ENCODE measurements around the gene ZNF736.
"Not testable (repeated sequence)": the region's sequence is repeated elsewhere in the genome, so short reads cannot be mapped to it uniquely, and the experiment has no call there.

Gene ZNF736

DNA sequence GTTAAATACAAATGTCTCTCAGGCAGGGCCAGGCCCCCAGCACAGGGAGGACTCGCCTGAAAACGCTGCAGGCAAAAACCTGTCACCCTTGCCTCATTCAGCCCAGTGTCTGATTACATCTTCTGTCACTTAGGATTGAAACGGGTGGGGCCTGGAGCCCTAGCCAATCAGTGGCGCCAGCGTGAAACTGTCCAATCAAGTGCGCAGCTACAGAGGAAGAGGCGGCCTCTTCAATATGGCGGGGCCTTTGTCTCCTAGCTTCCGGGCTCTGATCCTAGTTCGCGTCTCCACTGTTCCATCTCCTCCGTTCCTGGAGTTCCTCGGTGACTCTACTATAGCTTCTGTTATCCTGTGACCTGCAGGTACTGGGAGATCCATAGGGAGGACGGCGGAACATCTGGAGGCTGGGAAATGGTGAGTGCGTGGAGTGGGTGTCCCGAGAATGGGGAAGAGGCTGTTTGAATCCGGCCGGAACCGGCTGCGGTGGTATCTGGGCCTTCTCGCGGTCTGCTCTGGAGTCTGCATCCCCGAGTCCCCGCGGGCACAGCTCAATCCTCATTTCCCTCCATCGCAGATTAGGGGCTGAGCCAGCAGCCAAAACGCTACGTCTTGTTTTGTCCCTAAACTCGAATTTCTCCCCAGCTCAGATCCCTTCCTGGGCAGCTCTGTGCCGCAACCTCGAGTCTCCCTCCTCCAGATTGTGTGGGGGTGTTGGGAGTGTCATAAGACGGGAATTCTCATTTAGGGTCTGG is at the start of gene ZNF736:
ZNF736 (plus strand) TSS at position 222 of the 752 bp plus-strand sequence; CDS start at position 412, 190 bp downstream.
- Histone ChIP-seq H3K4me3 (ENCODE audit: low read depth, low read length) (peak within 1 kb of the TSS; percentile 59; the same call in 1 of the 2 replicates), H3K9ac (ENCODE audit: low read length) (no peak within 1 kb of the TSS), H3K9me3 (ENCODE audit: control insufficient read depth, insufficient read depth, low read depth, low read length) (peaks cover 63% of the 10 kb centered on the region), H3K4me1 (ENCODE audit: control insufficient read depth, insufficient read depth, low read length) (no peaks in the 10 kb centered on the region), H3K27me3 (ENCODE audit: control insufficient read depth, insufficient read depth, low read length) (no peaks in the 10 kb centered on the region), H3K27ac (ENCODE audit: low read depth, low read length) (no peak within 1 kb of the TSS), H3K36me3 (ENCODE audit: control insufficient read depth, insufficient read depth, low read length) (no peaks in the 10 kb centered on the region)

DNA sequence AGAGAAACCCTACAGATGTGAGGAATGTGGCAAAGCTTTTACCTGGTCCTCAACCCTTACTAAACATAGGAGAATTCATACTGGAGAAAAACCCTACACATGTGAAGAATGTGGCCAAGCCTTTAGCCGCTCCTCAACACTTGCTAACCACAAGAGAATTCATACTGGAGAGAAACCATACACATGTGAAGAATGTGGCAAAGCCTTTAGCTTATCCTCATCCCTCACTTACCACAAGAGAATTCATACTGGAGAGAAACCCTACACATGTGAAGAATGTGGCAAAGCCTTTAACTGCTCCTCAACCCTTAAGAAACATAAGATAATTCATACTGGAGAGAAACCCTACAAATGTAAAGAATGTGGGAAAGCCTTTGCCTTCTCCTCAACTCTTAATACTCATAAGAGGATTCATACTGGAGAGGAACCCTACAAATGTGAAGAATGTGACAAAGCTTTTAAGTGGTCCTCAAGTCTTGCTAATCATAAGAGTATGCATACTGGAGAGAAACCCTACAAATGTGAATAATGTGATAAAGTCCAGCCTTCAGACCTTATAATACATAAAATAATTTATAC is 47.3 kb upstream of the ZNF736 start:
- Histone ChIP-seq H3K4me1 (ENCODE audit: control insufficient read depth, insufficient read depth, low read length) (no peaks in the 10 kb centered on the region), H3K27me3 (ENCODE audit: control insufficient read depth, insufficient read depth, low read length) (no peaks in the 10 kb centered on the region), H3K27ac (ENCODE audit: low read depth, low read length) (no peak overlapping the region), H3K4me3 (ENCODE audit: low read depth, low read length) (no peak overlapping the region), H3K9me3 (ENCODE audit: control insufficient read depth, insufficient read depth, low read depth, low read length) (peaks cover 56% of the 10 kb centered on the region), H3K9ac (ENCODE audit: low read length) (no peak overlapping the region), H3K36me3 (ENCODE audit: control insufficient read depth, insufficient read depth, low read length) (no peaks in the 10 kb centered on the region)

DNA sequence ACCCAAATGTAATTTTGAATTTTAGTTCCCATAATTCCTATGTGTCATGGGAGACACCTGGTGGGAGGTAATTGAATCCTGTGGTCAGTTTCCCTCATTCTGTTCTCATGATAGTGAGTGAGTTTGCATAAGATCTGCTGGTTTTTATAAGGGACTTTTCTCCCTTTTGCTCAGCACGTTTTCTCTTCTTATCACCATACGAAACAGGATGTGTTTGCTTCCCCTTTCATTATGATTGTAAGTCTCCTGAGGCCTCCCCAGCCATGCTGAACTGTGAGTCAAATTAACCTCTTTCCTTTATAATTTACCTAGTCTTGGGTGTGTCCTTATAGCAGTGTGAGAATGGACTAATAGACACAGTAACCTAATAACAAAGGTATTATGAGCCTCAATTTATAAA is 36.1 kb upstream of the ZNF736 start:
- Histone ChIP-seq H3K4me1 (ENCODE audit: control insufficient read depth, insufficient read depth, low read length) (no peaks in the 10 kb centered on the region), H3K27ac (ENCODE audit: low read depth, low read length) (no peak overlapping the region), H3K9me3 (ENCODE audit: control insufficient read depth, insufficient read depth, low read depth, low read length) (peaks cover 60% of the 10 kb centered on the region)

DNA sequence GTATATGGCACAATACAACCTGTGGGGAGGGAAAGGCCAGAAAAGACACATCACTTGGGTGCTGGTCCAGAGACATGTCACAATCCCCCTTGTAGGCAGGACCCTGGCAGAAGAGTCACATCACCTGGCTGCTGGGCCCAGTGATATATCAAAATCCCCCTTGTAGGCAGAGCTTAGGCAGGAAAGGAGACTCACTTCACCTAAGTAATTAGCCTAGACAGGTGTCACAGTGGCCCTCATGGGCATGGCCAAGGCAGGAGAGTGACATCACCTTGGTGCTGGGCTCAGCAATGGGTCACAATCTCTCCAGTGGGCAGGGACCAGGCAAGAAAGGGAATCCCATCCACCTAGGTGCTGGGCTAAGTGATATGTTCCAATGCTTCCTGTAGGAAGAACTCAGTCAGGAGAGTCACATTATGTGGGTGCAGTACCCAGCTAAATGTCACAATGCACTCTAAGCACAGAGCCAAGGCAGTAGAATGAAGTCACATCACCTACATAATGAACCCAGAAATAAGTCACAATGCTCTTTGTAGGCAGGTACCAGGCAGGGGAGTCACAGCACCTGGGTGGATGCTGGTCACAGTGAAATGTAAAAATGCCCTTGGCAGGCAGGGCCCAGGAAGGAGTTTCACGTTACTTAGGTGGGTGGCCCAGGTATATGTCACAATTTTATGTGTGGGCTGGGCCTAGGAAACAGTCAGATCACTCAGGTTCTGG is 18.9 kb upstream of the ZNF736 start:
- Histone ChIP-seq H3K4me1 (ENCODE audit: control insufficient read depth, insufficient read depth, low read length) (no peaks in the 10 kb centered on the region), H3K9me3 (ENCODE audit: control insufficient read depth, insufficient read depth, low read depth, low read length) (peaks cover 94% of the 10 kb centered on the region), H3K4me3 (ENCODE audit: low read depth, low read length) (no peak overlapping the region), H3K9ac (ENCODE audit: low read length) (no peak overlapping the region), H3K27me3 (ENCODE audit: control insufficient read depth, insufficient read depth, low read length) (no peaks in the 10 kb centered on the region), H3K27ac (ENCODE audit: low read depth, low read length) (no peak overlapping the region), H3K36me3 (ENCODE audit: control insufficient read depth, insufficient read depth, low read length) (no peaks in the 10 kb centered on the region)

More for the DNA sequence above, 36.1 kb upstream of the ZNF736 start:
- Histone ChIP-seq H3K36me3 (ENCODE audit: control insufficient read depth, insufficient read depth, low read length) (no peaks in the 10 kb centered on the region), H3K27me3 (ENCODE audit: control insufficient read depth, insufficient read depth, low read length) (no peaks in the 10 kb centered on the region), H3K4me3 (ENCODE audit: low read depth, low read length) (no peak overlapping the region), H3K9ac (ENCODE audit: low read length) (no peak overlapping the region)

DNA sequence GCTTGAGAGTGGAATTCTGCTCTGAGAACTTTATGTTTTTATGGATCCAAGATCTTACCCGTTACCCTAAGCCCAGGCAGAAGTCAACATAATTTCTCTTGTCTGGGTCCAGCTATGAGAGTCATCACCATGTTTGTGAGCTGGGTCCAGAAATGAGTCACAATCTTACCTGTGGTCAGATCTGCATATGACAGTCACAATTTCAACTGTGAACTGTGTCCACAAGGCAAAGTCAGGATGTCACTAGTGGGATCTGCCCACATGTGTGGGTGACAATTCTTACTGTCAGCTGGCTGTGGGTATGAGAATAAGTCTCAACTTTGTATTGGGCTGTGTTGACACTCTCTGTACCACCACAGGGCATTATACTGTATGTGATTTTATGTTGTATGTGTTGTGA is 16.3 kb upstream of the ZNF736 start:
- not testable (repeated sequence) for H3K9ac ChIP-seq (ENCODE audit: low read length); H3K27ac ChIP-seq (ENCODE audit: low read depth, low read length)
- peaks cover 93% of the 10 kb centered on the region for H3K9me3 ChIP-seq (ENCODE audit: control insufficient read depth, insufficient read depth, low read depth, low read length)

DNA sequence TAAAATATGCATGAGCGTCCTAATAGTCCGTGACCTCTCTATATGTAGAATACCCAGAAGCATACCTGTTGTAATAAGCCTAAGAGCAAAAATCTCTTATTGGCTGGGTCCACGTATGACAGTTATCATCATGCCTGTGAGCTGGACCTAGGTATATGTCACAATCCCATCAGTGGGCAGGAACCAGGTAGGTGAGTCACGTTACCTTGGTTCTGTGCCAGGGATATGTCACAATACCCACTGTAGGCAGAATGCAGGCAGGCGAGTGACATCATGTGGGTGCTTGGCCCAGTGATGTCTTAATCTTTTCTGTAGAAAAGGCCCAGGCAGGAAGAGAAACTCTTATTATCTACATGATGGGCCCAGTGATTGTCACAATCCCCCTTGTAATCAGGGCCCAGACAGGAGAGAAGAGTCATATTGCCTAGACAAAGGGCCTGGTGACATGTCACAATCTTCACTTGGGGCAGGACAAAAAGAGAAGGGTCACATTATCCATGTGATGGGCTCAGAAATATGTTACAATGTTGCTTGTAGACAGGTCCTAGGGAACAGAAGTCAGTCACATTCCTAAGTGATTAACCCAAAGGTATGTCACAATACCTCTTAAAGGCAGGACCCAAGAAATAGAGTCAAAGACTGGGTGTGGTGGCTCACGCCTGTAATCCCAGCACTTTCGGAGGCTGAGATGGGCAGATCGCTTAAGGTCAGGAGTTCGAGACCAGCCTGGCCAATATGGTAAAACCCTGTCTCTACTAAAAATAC is 12.9 kb upstream of the ZNF736 start:
- no peak overlapping the region for H3K9ac ChIP-seq (ENCODE audit: low read length)

More for the DNA sequence above, 16.3 kb upstream of the ZNF736 start:
- not testable (repeated sequence) for H3K27me3 ChIP-seq (ENCODE audit: control insufficient read depth, insufficient read depth, low read length); H3K4me3 ChIP-seq (ENCODE audit: low read depth, low read length); H3K36me3 ChIP-seq (ENCODE audit: control insufficient read depth, insufficient read depth, low read length); H3K4me1 ChIP-seq (ENCODE audit: control insufficient read depth, insufficient read depth, low read length)

DNA sequence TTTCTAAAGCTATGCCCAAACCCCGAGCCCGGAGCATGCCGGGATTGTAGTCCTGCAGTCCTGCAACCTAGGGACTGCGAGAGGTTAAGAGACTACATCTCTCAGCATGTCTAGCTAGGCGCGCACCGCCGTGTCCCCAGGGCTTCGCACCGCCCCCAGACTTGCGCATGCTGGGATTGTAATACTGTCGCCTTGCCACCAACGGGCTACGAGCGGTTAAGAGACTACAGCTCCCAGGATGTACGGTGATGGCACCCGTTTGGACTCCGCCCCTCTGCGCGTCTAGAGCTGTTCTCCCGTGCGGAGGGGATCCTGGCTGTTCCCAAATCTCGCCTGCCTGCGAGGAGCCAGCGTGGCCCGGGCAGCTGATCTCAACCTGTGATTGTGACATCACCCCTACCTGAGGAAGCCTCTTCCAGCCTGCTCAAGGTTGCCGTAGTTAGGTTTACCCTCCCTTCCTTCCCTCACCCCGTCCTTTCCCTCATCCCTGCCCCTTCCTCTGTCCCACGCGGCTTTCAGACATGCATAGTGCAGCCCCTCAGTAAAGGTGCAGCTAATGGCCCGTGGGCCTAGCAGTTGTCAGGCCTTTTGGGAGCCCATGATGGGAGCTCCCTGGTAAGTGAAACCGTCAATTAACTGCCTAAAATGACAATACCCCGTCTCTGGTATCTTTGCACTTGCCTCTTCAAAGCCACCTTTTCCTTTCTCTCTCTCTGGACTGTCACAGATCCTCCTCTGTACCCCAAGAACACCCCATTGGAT is 6.3 kb upstream of the ZNF736 start:
- peak overlapping the region; percentile 55; the same call in 1 of the 2 replicates for H3K4me3 ChIP-seq (ENCODE audit: low read depth, low read length)
- no peak overlapping the region for H3K9ac ChIP-seq (ENCODE audit: low read length)
- H3K27ac ChIP-seq (ENCODE audit: low read depth, low read length): no peak overlapping the region
- peaks cover 54% of the 10 kb centered on the region for H3K9me3 ChIP-seq (ENCODE audit: control insufficient read depth, insufficient read depth, low read depth, low read length)
- H3K36me3 ChIP-seq (ENCODE audit: control insufficient read depth, insufficient read depth, low read length): no peaks in the 10 kb centered on the region
- no peaks in the 10 kb centered on the region for H3K27me3 ChIP-seq (ENCODE audit: control insufficient read depth, insufficient read depth, low read length)
- no peaks in the 10 kb centered on the region for H3K4me1 ChIP-seq (ENCODE audit: control insufficient read depth, insufficient read depth, low read length)

More for the DNA sequence above, 12.9 kb upstream of the ZNF736 start:
- no peak overlapping the region for H3K4me3 ChIP-seq (ENCODE audit: low read depth, low read length)
- H3K4me1 ChIP-seq (ENCODE audit: control insufficient read depth, insufficient read depth, low read length): no peaks in the 10 kb centered on the region
- no peaks in the 10 kb centered on the region for H3K27me3 ChIP-seq (ENCODE audit: control insufficient read depth, insufficient read depth, low read length)
- H3K36me3 ChIP-seq (ENCODE audit: control insufficient read depth, insufficient read depth, low read length): no peaks in the 10 kb centered on the region
- peaks cover 74% of the 10 kb centered on the region for H3K9me3 ChIP-seq (ENCODE audit: control insufficient read depth, insufficient read depth, low read depth, low read length)
- H3K27ac ChIP-seq (ENCODE audit: low read depth, low read length): no peak overlapping the region

DNA sequence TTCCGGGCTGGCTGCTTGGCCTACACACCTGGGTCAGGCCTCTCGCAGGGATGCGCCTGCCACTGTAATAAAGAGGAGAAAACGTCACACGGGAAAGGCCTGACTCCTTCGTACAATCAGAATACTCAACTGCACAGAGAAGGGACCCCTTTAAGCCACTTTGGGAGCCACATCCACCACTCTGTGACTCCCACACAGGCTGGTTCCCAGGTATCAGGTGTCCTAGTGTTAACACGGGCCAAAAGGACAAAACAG is 5.8 kb upstream of the ZNF736 start:
- Histone ChIP-seq H3K27ac (ENCODE audit: low read depth, low read length) (no peak overlapping the region), H3K36me3 (ENCODE audit: control insufficient read depth, insufficient read depth, low read length) (no peaks in the 10 kb centered on the region), H3K27me3 (ENCODE audit: control insufficient read depth, insufficient read depth, low read length) (no peaks in the 10 kb centered on the region), H3K9me3 (ENCODE audit: control insufficient read depth, insufficient read depth, low read depth, low read length) (peaks cover 57% of the 10 kb centered on the region), H3K9ac (ENCODE audit: low read length) (no peak overlapping the region), H3K4me1 (ENCODE audit: control insufficient read depth, insufficient read depth, low read length) (no peaks in the 10 kb centered on the region), H3K4me3 (ENCODE audit: low read depth, low read length) (peak overlapping the region; percentile 55; the same call in 1 of the 2 replicates)

DNA sequence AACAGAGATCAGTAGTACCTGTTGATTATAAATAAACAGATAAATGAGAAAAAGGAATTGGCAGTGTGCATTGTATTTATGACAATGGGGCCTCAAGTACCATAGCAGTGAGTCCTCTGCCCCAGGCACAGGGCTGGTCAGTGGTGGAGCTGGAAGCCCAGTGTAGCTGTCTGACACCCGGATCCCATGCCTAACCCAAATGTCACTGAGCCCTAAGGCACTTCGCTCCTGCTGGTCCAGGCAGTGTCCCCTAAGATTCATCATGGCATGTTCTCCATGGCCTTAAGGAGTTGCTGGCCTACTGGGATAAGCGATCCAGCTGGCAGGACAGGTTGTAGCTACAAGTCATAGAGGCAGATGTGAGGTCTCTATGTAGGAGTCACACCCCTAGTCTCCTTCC is 3.3 kb upstream of the ZNF736 start:
- Histone ChIP-seq H3K27ac (ENCODE audit: low read depth, low read length) (no peak overlapping the region), H3K4me1 (ENCODE audit: control insufficient read depth, insufficient read depth, low read length) (no peaks in the 10 kb centered on the region), H3K36me3 (ENCODE audit: control insufficient read depth, insufficient read depth, low read length) (no peaks in the 10 kb centered on the region), H3K4me3 (ENCODE audit: low read depth, low read length) (no peak overlapping the region), H3K27me3 (ENCODE audit: control insufficient read depth, insufficient read depth, low read length) (no peaks in the 10 kb centered on the region), H3K9ac (ENCODE audit: low read length) (no peak overlapping the region), H3K9me3 (ENCODE audit: control insufficient read depth, insufficient read depth, low read depth, low read length) (peaks cover 73% of the 10 kb centered on the region)

DNA sequence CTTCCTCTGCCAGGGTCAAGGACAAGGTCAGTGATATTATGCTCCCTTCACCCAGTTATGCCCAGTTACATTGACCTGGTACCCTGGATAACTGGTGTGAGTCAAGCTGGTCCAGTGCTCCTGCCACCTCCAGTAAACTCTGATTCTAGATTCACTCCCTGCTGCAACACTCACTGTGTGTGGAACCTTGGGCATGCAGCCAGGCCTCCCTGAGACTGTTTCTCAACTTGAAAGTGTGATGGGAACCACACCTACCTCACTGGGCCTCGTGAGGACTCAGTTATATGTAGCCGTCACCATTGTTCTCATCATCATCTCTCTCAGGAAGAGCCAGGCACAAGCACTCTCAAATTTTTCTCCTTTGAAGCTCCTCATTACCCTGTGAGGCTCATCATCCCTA is 935 bp upstream of the ZNF736 start:
- H3K9me3 ChIP-seq (ENCODE audit: control insufficient read depth, insufficient read depth, low read depth, low read length): peaks cover 64% of the 10 kb centered on the region
- no peaks in the 10 kb centered on the region for H3K27me3 ChIP-seq (ENCODE audit: control insufficient read depth, insufficient read depth, low read length)
- no peaks in the 10 kb centered on the region for H3K4me1 ChIP-seq (ENCODE audit: control insufficient read depth, insufficient read depth, low read length)
- H3K27ac ChIP-seq (ENCODE audit: low read depth, low read length): no peak overlapping the region
- no peak overlapping the region for H3K9ac ChIP-seq (ENCODE audit: low read length)
- H3K36me3 ChIP-seq (ENCODE audit: control insufficient read depth, insufficient read depth, low read length): no peaks in the 10 kb centered on the region
- no peak overlapping the region for H3K4me3 ChIP-seq (ENCODE audit: low read depth, low read length)

Data from HUES6 (cell line).